ENCODE results near the gene NKX6-1. TPM values are rescaled to one million over a fixed set of nuclear protein-coding genes. Genes with fewer than 3 reads are reported as not detected.

The NKX6-1 gene
- total RNA-seq, 4 donors from 2014 or later: 0.66 to 10.5 (median 2.0) TPM

DNA sequence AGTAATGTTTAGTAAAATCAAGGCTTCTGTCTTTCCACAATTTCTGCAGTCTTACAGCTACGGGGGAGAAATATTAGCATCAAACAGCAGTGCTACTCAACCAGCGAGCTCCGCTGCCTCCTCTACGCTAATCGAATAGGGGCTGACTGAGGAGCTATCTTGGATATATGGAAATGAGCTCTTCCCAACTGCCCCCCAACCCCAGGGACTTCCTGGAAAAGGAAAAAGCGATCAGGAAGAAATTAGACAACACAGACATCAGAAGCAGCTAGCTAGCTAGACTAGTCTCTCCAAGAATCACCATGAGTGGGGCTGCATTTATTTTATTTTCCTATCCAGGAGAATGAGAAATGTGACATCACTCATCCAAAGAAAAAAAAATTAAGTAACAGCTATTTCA, 7.6 kb downstream of the NKX6-1 start:
- Histone ChIP-seq H3K27me3 (peaks cover 0 to 97% (median 9%) of the 10 kb centered on the region in 4 donors), H3K9me3 (no peaks in the 10 kb centered on the region), H3K4me3 (peak overlapping the region in 3 of 4 donors; percentile 1 to 71 (median 9)), H3K36me3 (no peaks in the 10 kb centered on the region), H3K27ac (peak overlapping the region in 3 of 4 donors; percentile 47 to 92 (median 82)), H3K4me1 (peaks cover 3 to 21% (median 8%) of the 10 kb centered on the region in 3 donors)
- intact Hi-C loops (cut with DNase I): no loop called here
- no peak for DNase-seq
- TF ChIP-seq POLR2A (IDR thresholded peaks at IDR 0.05) (no peak), CTCF (IDR thresholded peaks at IDR 0.05) (no peak)
- 38 to 42% methylated on average over 1 to 6 of the region's 6 CpGs for WGBS, 2 donors

GRCh38 chr4:84490663-84491062, 8.4 kb downstream of the NKX6-1 start:
- H3K36me3 ChIP-seq: no peaks in the 10 kb centered on the region
- H3K4me1 ChIP-seq: peaks cover 3 to 17% (median 8%) of the 10 kb centered on the region in 3 donors
- TF ChIP-seq CTCF (IDR thresholded peaks at IDR 0.05): no peak
- TF ChIP-seq POLR2A (IDR thresholded peaks at IDR 0.05): no peak
- H3K27ac ChIP-seq: peak overlapping the region in 2 of 4 donors; percentile 82 to 92
- peaks cover 0 to 92% (median 6%) of the 10 kb centered on the region in 4 donors for H3K27me3 ChIP-seq
- 50 to 67% methylated on average over 1 of the region's 1 CpG for WGBS, 2 donors
- no peak for DNase-seq
- H3K9me3 ChIP-seq: no peaks in the 10 kb centered on the region
- peak overlapping the region in 1 of 4 donors; percentile 9 for H3K4me3 ChIP-seq
- intact Hi-C loops (cut with DNase I): no loop called here

DNA sequence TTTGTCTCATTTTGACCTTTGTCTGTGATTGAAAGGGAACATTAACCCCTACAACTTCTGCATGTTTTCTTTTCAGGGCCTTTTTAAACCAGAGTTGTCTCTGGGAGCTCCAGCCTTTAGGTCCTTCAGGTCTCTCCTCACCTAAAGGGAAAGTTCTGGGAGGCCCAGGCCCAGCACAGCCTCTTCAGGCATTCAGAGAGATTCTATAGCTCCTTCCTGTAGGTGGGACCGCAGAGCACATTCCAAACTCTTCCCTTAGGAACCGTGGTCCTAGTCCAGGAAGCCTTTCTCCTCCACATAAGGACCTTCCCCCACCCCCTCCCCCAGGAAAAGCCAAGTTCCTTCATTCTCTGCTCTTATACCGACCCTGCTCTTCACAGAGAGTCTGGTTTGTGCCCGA, 14.9 kb downstream of the NKX6-1 start:
- intact Hi-C loops (cut with DNase I): no loop called here
- Histone ChIP-seq H3K9me3 (no peaks in the 10 kb centered on the region), H3K4me3 (no peak overlapping the region), H3K27ac (no peak overlapping the region), H3K36me3 (no peaks in the 10 kb centered on the region), H3K4me1 (peaks cover 0 to 23% (median 4%) of the 10 kb centered on the region in 3 donors), H3K27me3 (peaks cover 0 to 92% (median 9%) of the 10 kb centered on the region in 4 donors)
- no peak for DNase-seq
- no peak for TF ChIP-seq CTCF (IDR thresholded peaks at IDR 0.05)
- no peak for TF ChIP-seq POLR2A (IDR thresholded peaks at IDR 0.05)
- WGBS, 2 donors: 46 to 49% methylated on average over 3 to 4 of the region's 4 CpGs

DNA sequence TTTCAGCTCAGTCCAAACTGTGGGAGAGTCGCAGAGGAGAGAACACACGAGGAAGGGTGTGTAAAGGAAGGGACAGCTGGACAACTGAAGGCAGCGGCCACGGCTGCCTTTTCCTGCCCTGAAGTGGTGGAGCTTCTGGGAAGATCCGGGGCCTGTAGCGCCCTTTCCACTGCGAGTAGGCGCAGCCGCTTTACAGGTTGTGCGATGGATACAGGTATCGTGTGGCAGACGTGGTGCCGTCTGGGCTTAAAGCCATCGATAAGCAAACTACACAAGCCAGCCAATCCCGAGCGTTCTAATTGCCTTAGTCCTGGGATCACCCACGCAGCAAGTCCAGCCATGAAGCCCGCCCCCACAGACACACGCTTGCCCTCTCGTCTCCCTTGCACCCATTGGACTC, 15.4 kb downstream of the NKX6-1 start:
- TF ChIP-seq CTCF (IDR thresholded peaks at IDR 0.05) (no peak), POLR2A (IDR thresholded peaks at IDR 0.05) (no peak)
- intact Hi-C loops (cut with DNase I): no loop called here
- Histone ChIP-seq H3K27ac (no peak overlapping the region), H3K36me3 (no peaks in the 10 kb centered on the region), H3K9me3 (no peaks in the 10 kb centered on the region), H3K4me1 (peaks cover 0 to 23% (median 4%) of the 10 kb centered on the region in 3 donors), H3K4me3 (no peak overlapping the region), H3K27me3 (peaks cover 0 to 88% (median 9%) of the 10 kb centered on the region in 4 donors)
- no peak for DNase-seq
- 51 to 73% methylated on average over 7 to 11 of the region's 20 CpGs for WGBS, 2 donors

DNA sequence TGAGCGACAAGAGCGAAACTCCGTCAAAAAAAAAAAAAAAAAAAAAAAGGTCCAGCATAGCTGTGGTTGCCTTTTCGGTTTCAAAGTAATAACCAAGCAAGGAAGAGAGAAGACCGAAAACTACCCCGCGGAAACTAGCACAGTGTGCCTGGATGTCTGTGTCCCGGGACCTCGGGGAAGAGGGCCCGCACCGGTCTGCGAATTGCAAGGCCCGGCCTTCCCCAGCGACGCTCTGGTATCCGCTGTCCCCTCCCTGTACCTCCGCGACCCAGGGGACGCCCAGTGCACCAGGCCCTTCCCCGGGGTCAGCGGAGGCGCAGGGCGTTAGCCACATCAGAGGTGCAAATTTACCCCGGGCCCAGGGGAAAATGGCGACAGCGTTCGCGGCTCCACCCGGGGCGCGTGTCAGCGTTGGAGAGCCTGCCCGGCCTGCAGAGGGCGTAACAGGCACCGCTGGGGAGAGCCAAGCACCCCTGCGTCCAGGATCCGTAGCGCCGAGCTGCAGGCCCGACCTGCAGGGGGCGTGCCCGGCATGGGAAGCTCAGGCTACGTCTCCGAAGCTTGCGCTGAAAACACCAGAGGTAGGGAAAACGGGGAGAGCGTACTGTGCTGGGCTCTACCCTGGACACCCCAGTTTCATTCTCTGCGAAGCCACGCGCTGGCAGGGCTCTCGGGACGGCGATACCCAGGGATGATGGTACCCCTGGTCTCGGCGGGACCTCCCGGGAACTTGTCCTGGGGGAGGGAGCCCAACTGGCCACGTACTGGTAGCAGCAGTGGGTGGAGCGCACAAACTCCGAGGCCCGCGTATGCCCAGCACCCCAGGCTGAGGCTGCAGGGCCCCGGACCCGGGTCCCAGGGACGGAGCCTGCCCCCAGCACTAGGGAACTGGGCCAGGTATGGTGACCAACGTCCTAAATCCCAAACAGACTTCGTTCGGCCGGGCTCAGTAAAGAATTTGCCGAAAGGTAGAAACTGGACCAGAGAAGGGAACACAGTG, 16.2 kb downstream of the NKX6-1 start:
- peaks cover 0 to 23% (median 4%) of the 10 kb centered on the region in 3 donors for H3K4me1 ChIP-seq
- WGBS, 2 donors: 41 to 52% methylated on average over 10 to 16 of the region's 69 CpGs
- intact Hi-C loops (cut with DNase I): no loop called here
- DNase-seq: no peak
- TF ChIP-seq CTCF (IDR thresholded peaks at IDR 0.05) (peak in 5 of 6 experiments; percentile 18 to 74 (median 38)), POLR2A (IDR thresholded peaks at IDR 0.05) (no peak)
- peaks cover 0 to 80% (median 9%) of the 10 kb centered on the region in 4 donors for H3K27me3 ChIP-seq
- H3K4me3 ChIP-seq: peak overlapping the region; percentile 9 to 38 (median 28)
- H3K9me3 ChIP-seq: no peaks in the 10 kb centered on the region
- no peak overlapping the region for H3K27ac ChIP-seq
- H3K36me3 ChIP-seq: no peaks in the 10 kb centered on the region

Data from esophagus squamous epithelium (tissue), 5 donors.